ENCODE measurements around the gene AHNAK2. TPM values are rescaled to one million over a fixed set of nuclear protein-coding genes. Genes with fewer than 3 reads are reported as not detected.
"Not testable (repeated sequence)": the region's sequence is repeated elsewhere in the genome, so short reads cannot be mapped to it uniquely, and the experiment has no call there.

Gene AHNAK2
- total RNA-seq, 1 experiment from 2014 or later = 45.0 TPM

GRCh38 chr14:104905579-104905933 is 72.6 kb downstream of the AHNAK2 start:
- H2AFZ ChIP-seq (ENCODE audit: low read depth, low read length, poor library complexity, severe bottlenecking); BruUV-seq (replicated peaks); H3K36me3 ChIP-seq (ENCODE audit: control insufficient read depth in 1 of 2, insufficient read depth in 2 of 2, low read length in 2 of 2); ATAC-seq; H3K4me1 ChIP-seq (ENCODE audit: control insufficient read depth in 1 of 2, insufficient read depth in 2 of 2, low read length in 2 of 2); H4K20me1 ChIP-seq (ENCODE audit: insufficient read depth); H3K9ac ChIP-seq (ENCODE audit: low read length); DNase-seq (ENCODE audit: low read depth, low spot score); H3K27ac ChIP-seq (ENCODE audit: low read depth, low read length); CTCF ChIA-PET; H3K27me3 ChIP-seq (ENCODE audit: insufficient read depth, low read length); RAD21 ChIA-PET (ENCODE audit: low non-redundant PET in 1 of 2, low total read pairs in 2 of 2, uncharacterized antibody in 2 of 2, unreplicated experiment in 2 of 2); H3K4me2 ChIP-seq (ENCODE audit: low read length); H3K9me2 ChIP-seq (ENCODE audit: insufficient read depth); intact Hi-C loops (cut with micrococcal nuclease); H3K4me3 ChIP-seq (replicated peaks in 1 of 2; ENCODE audit: low read depth in 1 of 2, low read length in 2 of 2); H3K9me3 ChIP-seq (ENCODE audit: control insufficient read depth in 1 of 2, insufficient read depth in 1 of 2, low read depth in 1 of 2, low read length in 2 of 2); H3K79me2 ChIP-seq (ENCODE audit: insufficient read depth, low read length): not testable (repeated sequence)
- POLR2A ChIA-PET = interaction anchor here (0.7 kb wide), 1 partner anchor 10 kb away, joined by 3 read pairs; no protein-coding TSS in a partner anchor

- not testable (repeated sequence) for H4K20me1 ChIP-seq (ENCODE audit: insufficient read depth); ATAC-seq
Measured at GRCh38 chr14:104904650-104905578, 73.3 kb downstream of the AHNAK2 start.

More at GRCh38 chr14:104904650-104905578, 73.3 kb downstream of the AHNAK2 start:
- H3K27ac ChIP-seq (ENCODE audit: low read depth, low read length); H3K9me3 ChIP-seq (ENCODE audit: control insufficient read depth in 1 of 2, insufficient read depth in 1 of 2, low read depth in 1 of 2, low read length in 2 of 2); CTCF ChIA-PET; H3K36me3 ChIP-seq (ENCODE audit: control insufficient read depth in 1 of 2, insufficient read depth in 2 of 2, low read length in 2 of 2); H3K4me2 ChIP-seq (ENCODE audit: low read length); H3K9ac ChIP-seq (ENCODE audit: low read length); RAD21 ChIA-PET (ENCODE audit: low non-redundant PET in 1 of 2, low total read pairs in 2 of 2, uncharacterized antibody in 2 of 2, unreplicated experiment in 2 of 2); H3K27me3 ChIP-seq (ENCODE audit: insufficient read depth, low read length); intact Hi-C loops (cut with micrococcal nuclease); H3K4me1 ChIP-seq (ENCODE audit: control insufficient read depth in 1 of 2, insufficient read depth in 2 of 2, low read length in 2 of 2); DNase-seq (ENCODE audit: low read depth, low spot score); H3K9me2 ChIP-seq (ENCODE audit: insufficient read depth); H3K79me2 ChIP-seq (ENCODE audit: insufficient read depth, low read length); H2AFZ ChIP-seq (ENCODE audit: low read depth, low read length, poor library complexity, severe bottlenecking); BruUV-seq (replicated peaks); H3K4me3 ChIP-seq (replicated peaks in 1 of 2; ENCODE audit: low read depth in 1 of 2, low read length in 2 of 2): not testable (repeated sequence)
- POLR2A ChIA-PET = interaction anchor here (0.7 kb wide), 1 partner anchor 11 kb away, joined by 3 read pairs; no protein-coding TSS in a partner anchor

All from HCT116 (cell line).